Inflammatory macrophage (primary cell): ENCODE data around the gene USP32.
"Not testable (repeated sequence)": the region's sequence is repeated elsewhere in the genome, so short reads cannot be mapped to it uniquely, and the experiment has no call there.

Experiments
- DNase-seq, 2 donors: peaks; one replicate each; pipeline ENCODE4 v3.0.0-alpha.2; 2020 to 2022

USP32 gene

DNA sequence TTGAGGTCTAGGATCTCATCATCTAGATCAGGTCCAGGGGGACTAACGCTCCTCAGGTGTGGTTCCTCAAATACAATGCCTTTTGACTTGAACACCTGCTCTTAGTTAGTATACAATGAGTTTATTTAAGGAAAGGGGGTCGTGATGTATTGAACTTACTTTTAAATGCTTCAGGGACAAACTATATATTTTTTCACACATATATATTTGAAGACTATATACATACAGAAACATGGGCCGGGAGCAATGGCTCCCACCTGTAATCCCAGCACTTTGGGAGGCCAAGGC is 11.5 kb upstream of the USP32 start:
- no peak for DNase-seq

DNA sequence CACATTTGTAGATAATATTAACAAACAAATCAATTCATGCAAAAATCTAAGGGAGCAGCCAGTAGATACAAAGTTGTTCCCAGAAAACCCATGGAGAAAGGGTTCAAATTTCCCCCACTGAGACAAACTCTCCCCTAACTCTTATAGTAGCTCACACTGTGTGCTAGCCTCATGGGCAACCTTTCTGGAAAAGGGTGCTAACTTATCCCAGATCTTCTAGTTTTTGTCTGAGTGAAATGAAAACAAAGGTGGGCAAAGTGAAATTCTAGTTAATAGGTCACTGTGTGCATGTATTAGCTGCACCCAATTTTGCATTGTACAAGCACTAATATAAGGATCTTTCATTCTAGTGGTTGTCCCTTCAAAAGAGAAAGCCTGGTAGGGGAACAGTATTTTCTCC is 9.9 kb upstream of the USP32 start:
- DNase-seq = no peak

DNA sequence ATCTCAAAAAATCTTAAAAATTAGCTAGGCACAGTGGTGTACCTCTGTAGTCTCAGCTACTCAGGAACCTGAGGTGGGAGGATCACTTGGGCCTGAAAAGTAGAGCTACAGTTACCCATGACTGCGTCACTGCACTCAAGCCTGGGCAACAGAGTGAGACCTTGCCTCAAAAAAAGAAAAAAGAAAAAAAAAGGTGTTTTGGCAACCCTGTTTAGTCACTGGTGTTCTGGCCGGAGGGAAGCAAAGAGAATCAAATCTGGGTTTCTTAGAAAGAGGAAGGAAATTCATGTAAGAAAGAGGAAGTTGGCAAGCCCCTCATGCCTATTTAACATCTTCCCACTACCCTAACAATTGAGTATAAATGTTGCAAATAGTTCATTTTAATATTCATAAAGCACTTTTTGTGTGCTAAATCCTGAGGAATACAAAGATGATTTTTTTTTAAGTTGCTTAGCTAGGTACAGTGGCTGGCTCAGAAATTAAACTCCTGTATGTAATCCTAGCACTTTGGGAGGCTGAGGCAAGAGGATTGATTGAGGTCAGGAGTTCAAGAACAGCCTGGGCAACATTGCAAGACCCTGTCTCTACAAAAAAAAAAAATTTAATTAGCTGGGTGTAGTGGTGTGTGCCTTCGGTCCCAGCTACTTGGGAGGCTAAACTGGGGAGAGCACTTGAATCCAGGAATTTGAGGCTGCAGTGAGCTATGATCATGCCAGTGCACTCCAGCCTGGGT is 6.5 kb upstream of the USP32 start:
- peak; percentile 86 to 96 for DNase-seq

DNA sequence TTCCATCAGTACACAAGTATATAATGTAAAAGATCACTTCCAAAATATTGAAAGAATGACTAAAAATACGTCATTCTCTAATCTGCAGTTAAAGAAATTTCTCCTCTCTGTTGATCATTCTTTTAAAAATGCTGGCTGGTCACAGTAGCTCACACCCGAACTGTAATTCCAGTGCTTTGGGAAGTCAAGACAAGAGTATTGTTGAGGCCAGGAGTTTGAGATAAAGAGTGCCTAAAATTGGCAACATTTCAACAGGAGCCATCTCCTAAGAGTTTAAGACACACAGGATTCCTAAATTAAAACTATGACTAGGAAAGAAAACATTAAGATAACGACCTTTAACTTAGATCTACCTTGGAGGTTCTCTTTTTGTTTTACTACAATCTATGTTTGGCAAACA is 4.5 kb upstream of the USP32 start:
- DNase-seq = no peak

DNA sequence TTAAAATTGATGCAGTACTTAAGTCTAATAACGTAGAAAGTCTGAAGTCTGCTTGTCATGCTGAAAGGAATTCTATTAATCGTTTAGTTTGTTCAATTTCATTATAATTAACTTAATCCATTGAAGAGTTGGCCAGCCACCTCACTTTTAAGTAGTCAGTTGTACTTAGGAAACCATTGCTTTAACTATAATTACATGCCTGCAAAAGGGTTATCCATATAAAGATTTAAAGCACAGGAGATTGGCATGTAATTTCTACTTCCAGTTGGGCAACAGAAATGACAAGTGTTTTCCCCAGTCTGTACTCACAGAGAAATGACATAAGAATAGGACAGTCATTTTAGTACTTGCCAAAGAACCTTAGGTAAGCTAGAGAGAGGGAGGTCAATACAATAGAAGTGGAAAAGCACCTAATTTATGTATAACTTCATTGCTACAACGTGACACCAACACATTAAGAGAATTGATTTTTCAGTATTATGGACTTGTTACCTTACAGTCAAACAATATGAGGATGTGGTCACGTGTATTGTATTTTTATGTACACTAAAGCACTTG is 3.7 kb upstream of the USP32 start:
- DNase-seq = peak; percentile 67 to 85

DNA sequence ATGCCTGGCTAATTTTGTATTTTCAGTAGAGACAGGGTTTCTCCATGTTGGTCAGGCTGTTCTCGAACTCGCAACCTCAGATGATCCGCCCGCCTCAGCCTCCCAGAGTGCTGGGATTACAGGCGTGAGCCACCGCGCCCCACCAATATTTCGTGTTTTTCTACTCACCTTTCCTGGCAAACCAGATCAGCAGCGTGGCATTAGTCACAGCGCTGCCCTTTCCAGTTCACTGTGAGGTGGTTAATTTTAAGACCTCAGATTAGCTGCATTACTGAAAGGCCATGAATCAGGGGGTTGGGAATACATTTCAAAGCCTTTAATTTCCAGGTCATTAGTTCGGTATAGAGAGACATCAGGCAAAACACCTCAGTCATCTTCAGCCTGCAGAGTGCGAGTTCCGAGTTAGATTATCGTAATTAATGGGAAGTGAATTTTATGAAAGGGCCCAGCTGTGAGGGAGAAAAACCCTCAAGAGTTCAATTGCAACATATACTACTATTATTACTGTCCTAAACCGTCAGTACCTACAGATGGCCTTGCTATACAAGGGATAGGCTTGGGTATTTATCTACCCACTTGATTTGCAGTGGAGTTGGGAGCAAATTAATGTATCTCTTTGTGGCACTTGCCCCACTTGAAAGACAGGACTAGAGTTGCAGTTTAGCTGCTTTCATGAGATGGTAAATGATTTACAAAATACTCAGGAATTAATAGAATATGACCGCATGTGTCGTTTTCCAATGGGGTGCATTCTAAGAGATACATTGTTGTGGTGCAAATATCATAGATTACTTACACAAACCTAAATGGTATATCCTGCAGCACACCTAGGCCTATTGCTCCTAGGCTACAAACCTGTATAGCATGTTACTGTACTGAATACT is 2.1 kb upstream of the USP32 start:
- peak; percentile 63 to 86 for DNase-seq

DNA sequence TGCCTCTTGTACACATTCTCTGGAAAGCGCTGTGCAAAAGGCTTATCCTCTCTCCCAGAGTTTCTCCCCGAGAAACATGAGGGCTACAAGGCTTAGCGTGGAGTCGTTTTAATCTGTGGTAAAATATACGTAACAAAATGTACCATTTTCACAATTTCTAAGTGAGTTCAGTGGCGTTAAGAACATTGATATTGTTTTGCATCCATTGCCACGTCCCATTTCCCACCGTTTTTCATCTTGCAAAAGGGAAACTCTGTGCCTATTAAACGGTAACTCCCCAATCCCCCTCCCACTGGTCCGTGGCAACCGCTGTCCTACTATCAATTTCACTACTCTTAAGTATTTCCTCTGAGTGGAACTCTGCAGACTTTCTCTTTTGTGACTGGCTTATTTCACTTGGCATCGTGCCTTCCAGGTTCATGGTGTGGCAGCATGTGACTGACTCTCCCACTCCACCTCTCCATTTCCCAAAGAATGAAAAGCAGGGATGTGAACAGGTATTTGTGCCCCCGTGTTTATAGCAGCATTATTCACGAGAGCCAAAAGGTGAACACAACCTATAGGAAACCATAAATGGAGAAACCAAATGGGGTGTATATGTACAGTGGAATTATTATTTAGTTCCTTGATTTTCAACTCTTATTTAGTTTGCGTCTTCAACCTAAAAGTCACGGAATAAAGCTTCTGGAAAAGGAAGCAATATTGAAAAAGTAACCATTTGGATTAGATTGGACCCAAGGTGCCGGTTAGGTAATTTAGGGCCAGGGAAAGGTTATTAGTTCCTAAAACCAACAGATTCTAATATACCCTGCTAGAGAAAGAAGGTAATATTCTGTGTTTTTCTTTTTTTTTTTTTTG is 1.1 kb upstream of the USP32 start:
- peak; percentile 67 to 69 for DNase-seq

DNA sequence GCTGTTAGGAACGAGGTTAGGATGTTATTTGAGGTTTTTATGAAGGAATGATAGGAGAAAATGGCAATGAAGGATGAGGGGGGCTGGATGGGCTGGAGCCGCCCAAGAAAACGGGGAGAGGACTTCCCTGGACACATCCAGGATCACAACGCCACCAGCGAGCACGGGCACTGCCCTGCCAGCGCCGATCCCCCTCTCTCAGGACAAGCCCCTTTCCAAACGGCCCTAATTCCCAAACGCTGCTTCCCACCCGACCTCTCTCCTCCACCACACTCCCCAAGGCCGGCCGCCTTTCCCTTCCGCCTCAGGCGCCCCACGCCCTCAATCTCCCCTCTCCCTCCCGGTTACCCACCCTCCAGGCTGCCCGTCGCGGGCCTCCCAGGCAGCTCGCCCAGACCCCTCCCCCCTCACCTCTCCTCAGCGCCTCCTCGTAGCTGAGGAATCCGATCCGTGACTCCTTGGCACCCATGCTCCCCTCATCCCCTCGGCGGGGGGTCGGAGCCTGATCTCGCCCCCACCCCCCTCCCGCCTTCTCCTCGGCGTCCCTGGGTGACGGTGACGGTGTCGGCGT is 377 bp downstream of the USP32 start:
- no peak for DNase-seq

DNA sequence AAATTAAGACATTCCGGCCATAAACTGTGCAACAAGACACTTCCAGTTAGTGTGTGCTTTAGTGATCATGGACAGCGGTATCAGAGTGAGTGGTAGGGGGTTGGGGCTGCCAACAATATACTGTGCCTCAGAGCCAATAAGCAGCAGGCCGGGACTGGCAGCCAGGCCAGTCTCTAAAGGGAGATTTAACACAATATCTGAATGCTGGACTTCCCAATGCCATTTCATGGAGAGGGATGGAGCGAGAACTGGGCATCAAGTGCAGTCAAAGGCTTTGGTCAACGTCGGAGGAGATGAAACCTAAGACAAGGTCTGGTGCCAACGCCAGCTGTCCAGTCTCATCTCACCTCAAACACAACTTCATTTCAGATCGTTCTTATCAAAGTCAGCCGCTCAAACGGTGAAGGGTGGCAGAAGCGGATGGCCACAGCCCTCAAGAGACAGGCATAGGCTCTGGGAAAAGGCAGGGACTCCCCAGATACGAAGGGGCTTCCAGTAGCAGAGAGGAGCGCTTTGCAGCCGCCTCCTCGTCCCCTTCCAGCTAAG is 935 bp downstream of the USP32 start:
- DNase-seq = peak; percentile 30 to 40

DNA sequence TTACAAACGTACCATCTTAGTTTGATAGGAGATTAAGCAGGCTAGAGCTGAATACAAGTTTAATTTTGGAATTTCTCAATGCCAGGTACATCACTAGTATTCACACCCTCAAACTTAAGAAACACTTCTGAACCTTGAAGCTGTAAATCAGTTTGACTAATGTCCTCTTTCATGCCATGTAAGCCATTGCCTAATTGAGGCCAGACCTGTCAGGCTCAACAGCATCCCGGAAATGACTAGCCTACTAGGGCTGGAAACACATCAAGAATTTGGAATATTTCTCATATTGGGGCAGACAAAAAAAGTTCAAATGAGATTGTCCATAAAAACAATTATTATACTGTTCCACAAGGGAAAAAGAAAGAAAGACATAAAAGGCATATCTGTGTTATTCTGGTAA is 1.7 kb downstream of the USP32 start:
- DNase-seq = peak; percentile 40

DNA sequence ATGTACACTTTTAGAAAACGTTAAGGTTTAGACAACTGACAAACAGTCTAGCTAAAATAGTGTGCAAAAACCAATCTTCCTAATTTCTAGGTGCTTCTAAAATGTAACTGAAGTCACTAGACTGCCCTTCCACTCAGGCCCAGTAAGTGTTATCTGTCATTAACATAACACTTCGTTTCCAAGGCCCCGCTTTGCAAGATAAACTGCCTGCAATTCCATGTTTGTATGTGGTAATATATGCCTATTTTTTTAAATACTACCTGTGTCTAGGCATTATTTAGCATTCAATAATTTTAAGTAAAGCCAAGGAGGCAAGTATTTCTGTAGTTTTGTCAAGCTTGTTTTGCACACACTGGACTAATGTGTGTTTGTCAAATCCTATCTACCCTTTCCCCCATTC is 3.2 kb downstream of the USP32 start:
- no peak for DNase-seq

DNA sequence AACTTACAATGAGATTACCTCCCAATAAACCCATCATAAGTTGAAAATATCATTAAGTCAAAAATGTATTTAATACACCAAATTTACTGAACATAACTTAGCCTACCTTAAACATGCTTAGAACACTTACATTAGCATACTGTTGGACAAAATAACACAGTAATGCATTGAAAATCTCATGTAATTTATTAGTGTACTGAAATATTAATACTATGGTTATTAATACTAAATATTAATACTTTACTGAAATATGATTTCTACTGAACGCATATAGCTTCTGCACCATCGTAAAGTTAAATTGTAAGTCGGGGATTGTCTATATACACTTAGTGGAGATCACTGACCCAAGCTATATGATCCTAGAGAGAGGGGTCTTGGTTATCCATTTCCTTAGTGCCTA is 4.3 kb downstream of the USP32 start:
- DNase-seq = no peak

DNA sequence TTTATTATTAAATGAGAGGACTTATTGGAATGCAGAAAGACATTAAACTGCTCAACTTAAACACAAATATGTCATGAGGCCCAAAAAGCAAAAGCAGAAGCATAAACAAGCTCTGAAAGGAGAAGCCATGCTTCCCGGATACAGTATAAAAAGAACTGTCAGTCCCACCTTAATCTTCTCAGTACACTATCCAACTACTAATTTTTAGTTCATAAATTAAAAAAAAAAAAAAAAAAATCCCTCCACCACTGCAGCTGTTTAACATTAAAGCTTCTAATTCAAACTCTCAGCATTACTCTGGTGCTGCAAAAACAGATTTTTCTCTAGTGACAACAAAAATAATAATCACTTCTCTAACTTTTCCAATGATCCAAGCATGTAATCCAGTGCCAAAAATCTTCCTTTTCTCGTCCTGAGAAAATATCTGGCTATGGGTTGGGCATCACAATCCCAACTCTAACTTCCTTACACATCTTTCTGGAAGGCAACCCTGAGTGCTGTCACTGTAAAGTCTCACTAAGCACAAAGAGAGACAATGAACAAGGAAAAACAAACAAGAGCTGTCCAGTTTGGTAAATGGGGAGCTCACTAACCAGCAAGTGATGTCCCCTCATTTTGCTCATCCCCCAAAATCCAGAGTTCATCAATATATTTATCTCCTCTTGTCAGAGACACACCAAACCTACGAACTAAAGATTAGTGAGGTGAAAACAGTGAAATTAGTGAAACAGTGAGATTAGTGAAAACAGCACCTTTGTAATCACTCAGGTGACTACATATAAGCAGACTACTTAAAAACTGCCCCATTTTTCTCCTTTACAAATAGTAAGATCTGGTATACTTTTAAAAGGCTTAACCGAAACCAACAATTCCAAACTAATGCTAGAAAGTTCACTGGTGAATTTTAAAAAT is 5.5 kb downstream of the USP32 start:
- DNase-seq = peak in 1 of 2 donors; percentile 46

DNA sequence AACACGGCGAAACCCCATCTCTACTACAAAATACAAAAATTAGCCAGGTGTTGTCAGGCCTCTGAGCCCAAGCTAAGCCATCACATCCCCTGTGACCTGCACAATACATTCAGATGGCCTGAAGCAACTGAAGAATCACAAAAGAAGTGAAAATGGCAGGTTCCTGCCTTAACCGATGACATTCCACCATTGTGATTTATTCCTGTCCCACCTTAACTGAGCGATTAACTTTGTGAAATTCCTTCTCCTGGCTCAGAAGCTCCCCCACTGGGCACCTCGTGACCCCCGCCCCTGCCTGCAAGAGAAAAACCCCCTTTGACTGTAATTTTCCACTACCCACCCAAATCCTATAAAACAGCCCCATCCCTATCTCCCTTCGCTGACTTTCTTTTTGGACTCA is 7.0 kb downstream of the USP32 start:
- DNase-seq = not testable (repeated sequence)

DNA sequence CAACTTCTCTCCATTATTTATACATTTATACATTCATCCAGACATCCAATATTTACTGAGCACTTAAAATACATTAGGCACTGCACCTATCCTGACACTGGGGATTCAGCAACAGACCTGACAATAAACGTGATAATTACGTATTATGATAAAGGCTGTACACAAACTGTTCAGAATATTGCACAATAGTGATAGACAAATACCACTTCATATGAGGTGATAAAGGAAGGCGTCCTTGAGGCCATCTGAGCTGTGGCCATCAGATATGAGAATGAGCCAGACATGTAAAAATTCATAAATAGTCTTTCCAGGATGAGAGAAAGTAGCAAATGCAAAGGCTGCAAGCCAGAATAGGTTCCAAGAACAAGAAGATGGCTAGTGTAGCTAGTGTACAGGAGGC is 8.6 kb downstream of the USP32 start:
- no peak for DNase-seq

DNA sequence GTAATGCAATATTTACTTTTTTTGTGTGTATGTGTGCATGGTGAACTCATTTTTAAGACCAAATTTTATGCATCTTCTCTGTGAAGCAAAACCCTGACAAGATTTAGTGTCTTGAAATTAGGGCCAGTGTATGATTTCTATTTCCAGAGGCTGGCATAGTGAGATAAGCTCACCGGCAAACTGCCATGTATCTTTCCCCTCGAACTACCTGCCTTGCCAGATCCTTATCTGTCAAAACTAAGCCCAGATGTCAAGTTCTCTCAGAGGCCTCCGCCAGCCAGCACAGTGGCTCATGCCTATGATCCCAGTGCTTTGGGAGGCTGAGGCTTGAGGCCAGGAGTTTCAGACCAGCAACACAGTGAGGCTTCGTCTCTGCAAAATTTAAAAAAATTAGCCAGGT is 10.0 kb downstream of the USP32 start:
- no peak for DNase-seq

DNA sequence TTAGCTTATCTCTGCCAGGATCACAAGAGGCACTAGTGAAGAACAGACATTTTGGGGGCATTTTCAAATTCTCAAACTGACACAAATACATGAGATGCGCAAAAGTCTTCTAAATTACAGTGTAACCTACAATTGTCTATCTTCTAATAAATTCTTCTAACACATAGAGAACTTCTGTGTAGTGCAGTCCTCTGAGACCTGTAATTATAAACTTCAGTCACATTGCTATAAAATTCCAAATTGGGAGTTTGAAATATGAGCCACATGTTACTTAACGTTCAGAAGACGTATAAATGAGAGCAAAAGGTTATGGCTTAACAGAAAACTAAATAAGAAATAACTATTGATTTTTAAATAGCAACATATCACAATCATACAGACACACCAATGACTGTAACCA is 12.5 kb downstream of the USP32 start:
- not testable (repeated sequence) for DNase-seq

DNA sequence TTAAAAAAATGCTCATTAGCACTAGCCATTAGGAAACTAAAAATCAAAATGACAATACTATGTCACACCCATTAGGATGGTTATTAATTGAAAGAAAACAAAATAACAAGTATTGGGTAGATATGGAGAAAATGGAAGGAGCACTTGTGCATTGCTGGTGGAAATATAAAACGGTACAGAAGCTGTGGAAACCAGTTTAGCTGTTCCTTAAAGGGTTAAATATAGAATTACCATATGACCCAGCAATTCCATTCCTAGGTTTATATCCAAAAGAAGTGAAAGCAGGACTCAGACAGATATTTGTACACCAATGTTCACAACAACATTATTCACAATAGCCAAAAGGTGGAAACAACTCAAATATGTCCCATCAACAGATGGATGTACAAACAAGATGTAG is 13.7 kb downstream of the USP32 start:
- not testable (repeated sequence) for DNase-seq

DNA sequence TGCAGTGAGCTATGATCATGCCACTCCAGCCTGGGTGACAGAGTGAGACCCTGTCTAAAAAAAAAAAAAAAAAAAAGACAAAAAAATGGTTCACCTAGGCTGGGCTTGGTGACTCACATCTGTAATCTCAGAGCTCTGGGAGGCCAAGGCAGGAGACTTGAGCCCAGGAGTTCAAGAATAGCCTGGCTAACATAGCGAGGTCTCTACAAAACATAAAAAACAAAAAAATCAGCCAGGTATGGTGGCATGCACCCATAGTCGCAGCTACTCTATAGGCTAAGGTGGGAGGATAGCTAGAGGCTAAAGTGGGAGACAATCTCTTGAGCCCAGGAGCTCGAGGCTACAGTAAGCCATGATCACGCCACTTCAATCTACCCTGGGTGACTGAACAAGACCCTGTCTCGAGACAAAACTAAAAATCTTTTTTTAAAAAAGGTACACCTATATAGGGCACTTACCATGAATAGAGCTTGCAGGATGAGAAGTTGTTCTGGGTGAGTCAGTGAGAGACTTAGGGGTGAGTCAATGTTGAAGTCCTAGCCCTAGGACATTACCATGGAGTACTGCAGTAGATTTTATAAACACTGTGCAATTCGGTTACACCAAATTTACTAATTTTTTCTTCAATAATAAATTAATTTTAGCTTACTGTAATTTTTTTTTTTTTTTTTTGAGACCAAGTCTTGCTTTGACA is 19.0 kb downstream of the USP32 start:
- DNase-seq = no peak

DNA sequence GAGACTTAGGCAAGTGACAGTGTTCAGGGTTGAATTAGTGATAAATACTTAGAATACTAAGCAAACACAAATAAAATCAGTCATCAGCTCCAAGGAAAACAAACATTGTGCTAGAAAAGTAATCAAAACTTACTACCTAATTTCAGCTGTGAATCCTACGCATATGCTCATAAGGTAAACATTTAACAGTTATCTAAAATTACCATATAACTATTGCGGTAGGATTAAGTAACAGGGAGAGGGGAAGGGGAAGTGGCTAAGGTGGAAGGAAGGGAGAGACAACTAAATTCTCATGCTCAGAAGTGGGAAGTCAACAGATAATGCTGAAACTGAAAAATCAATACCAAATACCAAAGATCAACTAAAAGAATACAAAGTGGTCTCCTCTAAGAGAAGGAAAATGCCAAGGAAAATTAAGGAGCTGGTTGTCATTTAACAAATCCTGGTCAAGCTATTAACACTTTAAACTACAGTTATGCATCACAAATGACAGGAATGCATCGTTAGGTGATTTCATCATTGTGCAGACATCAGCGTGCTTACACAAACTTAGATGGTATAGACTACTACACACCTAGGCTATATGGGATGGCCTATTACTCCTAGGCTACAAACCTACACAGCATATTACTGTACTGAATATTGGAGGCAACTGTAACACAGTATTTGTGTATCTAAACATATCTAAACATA is 20.0 kb downstream of the USP32 start:
- peak; percentile 33 to 62 for DNase-seq
